Endothelial cell of umbilical vein (primary cell): ENCODE results near the gene STK16.

Experiments
- CTCF ChIP-seq, 2 donors: IDR thresholded peaks; 1 replicate in 1 of 2; 2 replicates in 1 of 2; pipeline ENCODE4 v1.5.1; 2011; ENCODE audit warnings: low read length in 2 of 2, mild to moderate bottlenecking in 2 of 2, moderate library complexity in 2 of 2, control low read depth in 1 of 2, inconsistent platforms in 1 of 2, low read depth in 1 of 2; ENCODE audit not compliant: insufficient read depth in 1 of 2; ENCODE audit errors: extremely low read depth in 1 of 2
- EZH2 ChIP-seq: IDR thresholded peaks from 2 replicates; pipeline ENCODE4 v1.6.1; 2012; ENCODE audit warnings: borderline replicate concordance, low read depth, mild to moderate bottlenecking, moderate library complexity, low read length, inconsistent platforms; ENCODE audit not compliant: severe bottlenecking
- FOS ChIP-seq: IDR thresholded peaks from 2 replicates; pipeline ENCODE4 v1.6.1; 2011; ENCODE audit warnings: mild to moderate bottlenecking, low read length, moderate library complexity, borderline replicate concordance; ENCODE audit not compliant: insufficient read depth
- MAX ChIP-seq: IDR thresholded peaks from 2 replicates; pipeline ENCODE4 v1.6.1; 2011; ENCODE audit not compliant: insufficient read depth, insufficient read length
- POLR2A ChIP-seq: IDR thresholded peaks from 2 replicates; pipeline ENCODE4 v1.6.1; 2012; ENCODE audit warnings: low read depth, mild to moderate bottlenecking, control low read depth, low read length
- POLR2AphosphoS5 ChIP-seq: IDR thresholded peaks from 2 replicates; pipeline ENCODE4 v1.6.1; 2012; ENCODE audit warnings: low read depth, mild to moderate bottlenecking, control low read depth, low read length, moderate library complexity; ENCODE audit not compliant: insufficient read depth

GRCh38 chr2:219273937-219274336 is 28.7 kb downstream of the STK16 start:
- TF ChIP-seq CTCF (IDR thresholded peaks at IDR 0.05; ENCODE audit: extremely low read depth in 1 of 2, insufficient read depth in 1 of 2, low read depth in 1 of 2, low read length in 2 of 2) (no peak), POLR2A (no peak), MAX (no peak), EZH2 (no peak), POLR2AphosphoS5 (no peak), FOS (no peak)
